ENCODE results near the gene KDM2A. TPM values are rescaled to one million over a fixed set of nuclear protein-coding genes. Genes with fewer than 3 reads are reported as not detected.

KDM2A gene
- total RNA-seq, 1 experiment from 2014 or later, result 50.4 TPM

DNA sequence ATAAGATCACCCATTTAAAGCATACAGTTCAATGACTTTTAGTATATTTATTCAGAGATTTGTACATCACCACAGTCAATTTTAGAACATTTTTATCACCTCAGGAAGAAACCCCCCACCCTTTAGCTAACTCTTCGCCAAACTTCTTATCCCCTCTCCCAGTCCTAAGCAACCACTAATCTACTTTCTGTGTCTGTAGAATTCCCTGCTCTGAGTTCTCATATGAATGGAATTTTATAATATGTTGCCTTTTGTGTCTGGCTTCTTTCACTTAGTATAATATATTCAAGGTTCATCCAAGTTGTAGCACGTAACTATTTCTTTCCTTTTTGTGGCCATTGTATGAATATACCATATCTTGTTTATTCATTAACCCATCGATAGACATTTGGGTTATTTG lies 173.6 kb downstream of the KDM2A start:
- TF ChIP-seq, protein P1, sequence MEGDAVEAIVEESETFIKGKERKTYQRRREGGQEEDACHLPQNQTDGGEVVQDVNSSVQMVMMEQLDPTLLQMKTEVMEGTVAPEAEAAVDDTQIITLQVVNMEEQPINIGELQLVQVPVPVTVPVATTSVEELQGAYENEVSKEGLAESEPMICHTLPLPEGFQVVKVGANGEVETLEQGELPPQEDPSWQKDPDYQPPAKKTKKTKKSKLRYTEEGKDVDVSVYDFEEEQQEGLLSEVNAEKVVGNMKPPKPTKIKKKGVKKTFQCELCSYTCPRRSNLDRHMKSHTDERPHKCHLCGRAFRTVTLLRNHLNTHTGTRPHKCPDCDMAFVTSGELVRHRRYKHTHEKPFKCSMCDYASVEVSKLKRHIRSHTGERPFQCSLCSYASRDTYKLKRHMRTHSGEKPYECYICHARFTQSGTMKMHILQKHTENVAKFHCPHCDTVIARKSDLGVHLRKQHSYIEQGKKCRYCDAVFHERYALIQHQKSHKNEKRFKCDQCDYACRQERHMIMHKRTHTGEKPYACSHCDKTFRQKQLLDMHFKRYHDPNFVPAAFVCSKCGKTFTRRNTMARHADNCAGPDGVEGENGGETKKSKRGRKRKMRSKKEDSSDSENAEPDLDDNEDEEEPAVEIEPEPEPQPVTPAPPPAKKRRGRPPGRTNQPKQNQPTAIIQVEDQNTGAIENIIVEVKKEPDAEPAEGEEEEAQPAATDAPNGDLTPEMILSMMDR (IDR thresholded peaks at IDR 0.05 in 2 of 3, conservative IDR thresholded peaks at IDR 0.05 in 1 of 3; ENCODE audit: borderline replicate concordance in 1 of 3, insufficient read depth in 1 of 3, low read depth in 2 of 3, low read length in 2 of 3), result no peak
- TF ChIP-seq ZNF274 (IDR thresholded peaks at IDR 0.05; ENCODE audit: low read depth, low read length) (no peak), SP1 (IDR thresholded peaks at IDR 0.05; ENCODE audit: low read depth) (no peak), RAD21 (IDR thresholded peaks at IDR 0.05; ENCODE audit: low read depth) (no peak), EGR1 (IDR thresholded peaks at IDR 0.05; ENCODE audit: low read depth) (no peak), FOSL1 (IDR thresholded peaks at IDR 0.05; ENCODE audit: low read depth) (no peak), ELF1 (IDR thresholded peaks at IDR 0.05; ENCODE audit: borderline replicate concordance, low read depth) (no peak), CBX3 (IDR thresholded peaks at IDR 0.05; ENCODE audit: low read depth) (no peak), EZH2 (IDR thresholded peaks at IDR 0.05) (no peak), ZFX (IDR thresholded peaks at IDR 0.05) (no peak)
- TF ChIP-seq, protein P2, sequence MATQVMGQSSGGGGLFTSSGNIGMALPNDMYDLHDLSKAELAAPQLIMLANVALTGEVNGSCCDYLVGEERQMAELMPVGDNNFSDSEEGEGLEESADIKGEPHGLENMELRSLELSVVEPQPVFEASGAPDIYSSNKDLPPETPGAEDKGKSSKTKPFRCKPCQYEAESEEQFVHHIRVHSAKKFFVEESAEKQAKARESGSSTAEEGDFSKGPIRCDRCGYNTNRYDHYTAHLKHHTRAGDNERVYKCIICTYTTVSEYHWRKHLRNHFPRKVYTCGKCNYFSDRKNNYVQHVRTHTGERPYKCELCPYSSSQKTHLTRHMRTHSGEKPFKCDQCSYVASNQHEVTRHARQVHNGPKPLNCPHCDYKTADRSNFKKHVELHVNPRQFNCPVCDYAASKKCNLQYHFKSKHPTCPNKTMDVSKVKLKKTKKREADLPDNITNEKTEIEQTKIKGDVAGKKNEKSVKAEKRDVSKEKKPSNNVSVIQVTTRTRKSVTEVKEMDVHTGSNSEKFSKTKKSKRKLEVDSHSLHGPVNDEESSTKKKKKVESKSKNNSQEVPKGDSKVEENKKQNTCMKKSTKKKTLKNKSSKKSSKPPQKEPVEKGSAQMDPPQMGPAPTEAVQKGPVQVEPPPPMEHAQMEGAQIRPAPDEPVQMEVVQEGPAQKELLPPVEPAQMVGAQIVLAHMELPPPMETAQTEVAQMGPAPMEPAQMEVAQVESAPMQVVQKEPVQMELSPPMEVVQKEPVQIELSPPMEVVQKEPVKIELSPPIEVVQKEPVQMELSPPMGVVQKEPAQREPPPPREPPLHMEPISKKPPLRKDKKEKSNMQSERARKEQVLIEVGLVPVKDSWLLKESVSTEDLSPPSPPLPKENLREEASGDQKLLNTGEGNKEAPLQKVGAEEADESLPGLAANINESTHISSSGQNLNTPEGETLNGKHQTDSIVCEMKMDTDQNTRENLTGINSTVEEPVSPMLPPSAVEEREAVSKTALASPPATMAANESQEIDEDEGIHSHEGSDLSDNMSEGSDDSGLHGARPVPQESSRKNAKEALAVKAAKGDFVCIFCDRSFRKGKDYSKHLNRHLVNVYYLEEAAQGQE (IDR thresholded peaks at IDR 0.05; ENCODE audit: low read depth), result no peak
- TF ChIP-seq, protein P3, sequence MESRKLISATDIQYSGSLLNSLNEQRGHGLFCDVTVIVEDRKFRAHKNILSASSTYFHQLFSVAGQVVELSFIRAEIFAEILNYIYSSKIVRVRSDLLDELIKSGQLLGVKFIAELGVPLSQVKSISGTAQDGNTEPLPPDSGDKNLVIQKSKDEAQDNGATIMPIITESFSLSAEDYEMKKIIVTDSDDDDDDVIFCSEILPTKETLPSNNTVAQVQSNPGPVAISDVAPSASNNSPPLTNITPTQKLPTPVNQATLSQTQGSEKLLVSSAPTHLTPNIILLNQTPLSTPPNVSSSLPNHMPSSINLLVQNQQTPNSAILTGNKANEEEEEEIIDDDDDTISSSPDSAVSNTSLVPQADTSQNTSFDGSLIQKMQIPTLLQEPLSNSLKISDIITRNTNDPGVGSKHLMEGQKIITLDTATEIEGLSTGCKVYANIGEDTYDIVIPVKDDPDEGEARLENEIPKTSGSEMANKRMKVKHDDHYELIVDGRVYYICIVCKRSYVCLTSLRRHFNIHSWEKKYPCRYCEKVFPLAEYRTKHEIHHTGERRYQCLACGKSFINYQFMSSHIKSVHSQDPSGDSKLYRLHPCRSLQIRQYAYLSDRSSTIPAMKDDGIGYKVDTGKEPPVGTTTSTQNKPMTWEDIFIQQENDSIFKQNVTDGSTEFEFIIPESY (IDR thresholded peaks at IDR 0.05; ENCODE audit: extremely low read depth, insufficient replicate concordance, low read length), result no peak
- Histone ChIP-seq H3K36me3 (ENCODE audit: control insufficient read depth in 1 of 2, insufficient read depth in 2 of 2, low read length in 2 of 2) (peaks cover 3 to 39% of the 10 kb centered on the region in 2 experiments; a peak in 2 of 4 replicates), H3K9me2 (ENCODE audit: insufficient read depth) (no peaks in the 10 kb centered on the region), H3K4me1 (ENCODE audit: control insufficient read depth in 1 of 2, insufficient read depth in 2 of 2, low read length in 2 of 2) (peaks cover 9 to 23% of the 10 kb centered on the region in 2 experiments), H3K79me2 (ENCODE audit: insufficient read depth, low read length) (peaks cover 38% of the 10 kb centered on the region; the same call in 1 of the 2 replicates), H4K20me1 (ENCODE audit: insufficient read depth) (no peaks in the 10 kb centered on the region), H3K27me3 (ENCODE audit: insufficient read depth, low read length) (no peaks in the 10 kb centered on the region), H2AFZ (ENCODE audit: low read depth, low read length, poor library complexity, severe bottlenecking) (no peak overlapping the region), H3K4me3 (replicated peaks in 1 of 2; ENCODE audit: low read depth in 1 of 2, low read length in 2 of 2) (no peak overlapping the region), H3K9me3 (ENCODE audit: control insufficient read depth in 1 of 2, insufficient read depth in 1 of 2, low read depth in 1 of 2, low read length in 2 of 2) (peaks cover 0 to 17% of the 10 kb centered on the region in 2 experiments; a peak in 1 of 4 replicates), H3K27ac (ENCODE audit: low read depth, low read length) (no peak overlapping the region), H3K4me2 (ENCODE audit: low read length) (no peak overlapping the region), H3K9ac (ENCODE audit: low read length) (no peak overlapping the region)
- RAD21 ChIA-PET (ENCODE audit: low non-redundant PET in 1 of 2, low total read pairs in 2 of 2, uncharacterized antibody in 2 of 2, unreplicated experiment in 2 of 2), result no interaction called here
- ATAC-seq (no peak), DNase-seq (ENCODE audit: low read depth, low spot score) (no peak)
- POLR2A ChIA-PET, result no interaction called here
- intact Hi-C loops (cut with micrococcal nuclease), result no loop called here
- BruUV-seq (replicated peaks), result TSS peak; percentile 17
- CTCF ChIA-PET, result no interaction called here

All from HCT116 (cell line).